ENCODE data around the gene LAMTOR2. TPM values are rescaled to one million over a fixed set of nuclear protein-coding genes. Genes with fewer than 3 reads are reported as not detected.
A peak's percentile ranks its signal among the peaks of the same experiment; 100 is the strongest.

Gene LAMTOR2
- total RNA-seq, 1 experiment from 2014 or later, result 52.0 TPM

- CTCF ChIA-PET, result no interaction called here
- POLR2A ChIA-PET (ENCODE audit: low non-redundant PET), result no interaction called here
- intact Hi-C loops (cut with micrococcal nuclease; ENCODE audit: unreplicated experiment), result no loop called here
Measured at GRCh38 chr1:156051011-156051725, 3.4 kb upstream of the LAMTOR2 start.

GRCh38 chr1:156052862-156053767 is 1.5 kb upstream of the LAMTOR2 start:
- no peaks in the 10 kb centered on the region for H3K27me3 ChIP-seq (replicated peaks; ENCODE audit: insufficient read depth, low read depth, low read length, poor library complexity)
- intact Hi-C loops (cut with micrococcal nuclease; ENCODE audit: unreplicated experiment), result no loop called here
- POLR2A ChIA-PET (ENCODE audit: low non-redundant PET), result interaction anchor here (0.5 kb wide), 1 partner anchor 19 kb away, joined by 5 read pairs; no protein-coding TSS in a partner anchor
- CTCF ChIA-PET, result interaction anchor here (0.6 to 1.9 kb wide), 5 partner anchors 17 to 108 kb away, joined by 4 to 13 read pairs (median 4); no protein-coding TSS in a partner anchor
- peak overlapping the region; percentile 99 for H3K4me3 ChIP-seq (ENCODE audit: low read depth, low read length, poor library complexity, severe bottlenecking)
- peaks cover 9% of the 10 kb centered on the region for H3K4me1 ChIP-seq (ENCODE audit: insufficient read depth, low read length, poor library complexity, severe bottlenecking)
- H3K36me3 ChIP-seq (ENCODE audit: insufficient read depth, low read length, poor library complexity, severe bottlenecking), result peaks cover 25% of the 10 kb centered on the region
- TSS peak; percentile 19 for BruUV-seq (replicated peaks)
- H3K9me3 ChIP-seq (ENCODE audit: low read depth, low read length, poor library complexity, severe bottlenecking), result no peaks in the 10 kb centered on the region
- peak overlapping the region; percentile 95 for H3K27ac ChIP-seq (ENCODE audit: low read depth, low read length, poor library complexity, severe bottlenecking)
- peak; percentile 85 for DNase-seq (ENCODE audit: low spot score)
- peak; percentile 50 for TF ChIP-seq CTCF (conservative IDR thresholded peaks at IDR 0.05; ENCODE audit: low read depth, low read length)
- no peak for TF ChIP-seq EZH2 (IDR thresholded peaks at IDR 0.05; ENCODE audit: borderline replicate concordance, low read depth, low read length, poor library complexity, severe bottlenecking)

More at GRCh38 chr1:156051011-156051725, 3.4 kb upstream of the LAMTOR2 start:
- DNase-seq (ENCODE audit: low spot score), result no peak
- Histone ChIP-seq H3K4me1 (ENCODE audit: insufficient read depth, low read length, poor library complexity, severe bottlenecking) (peaks cover 8% of the 10 kb centered on the region), H3K27ac (ENCODE audit: low read depth, low read length, poor library complexity, severe bottlenecking) (no peak overlapping the region), H3K9me3 (ENCODE audit: low read depth, low read length, poor library complexity, severe bottlenecking) (no peaks in the 10 kb centered on the region), H3K36me3 (ENCODE audit: insufficient read depth, low read length, poor library complexity, severe bottlenecking) (peaks cover 31% of the 10 kb centered on the region), H3K27me3 (replicated peaks; ENCODE audit: insufficient read depth, low read depth, low read length, poor library complexity) (no peaks in the 10 kb centered on the region), H3K4me3 (ENCODE audit: low read depth, low read length, poor library complexity, severe bottlenecking) (no peak overlapping the region)
- BruUV-seq (replicated peaks), result no TSS peak
- TF ChIP-seq CTCF (conservative IDR thresholded peaks at IDR 0.05; ENCODE audit: low read depth, low read length), result no peak
- no peak for TF ChIP-seq EZH2 (IDR thresholded peaks at IDR 0.05; ENCODE audit: borderline replicate concordance, low read depth, low read length, poor library complexity, severe bottlenecking)

GRCh38 chr1:156053768-156054499 is 648 bp upstream of the LAMTOR2 start, which contains the start of gene UBQLN4:
Gene UBQLN4, minus strand, starts transcription at chr1:156053798. Its CDS starts 97 bp downstream, at chr1:156053701.
- TF ChIP-seq EZH2 (IDR thresholded peaks at IDR 0.05; ENCODE audit: borderline replicate concordance, low read depth, low read length, poor library complexity, severe bottlenecking) (no peak), CTCF (conservative IDR thresholded peaks at IDR 0.05; ENCODE audit: low read depth, low read length) (no peak; the same call in 1 of the 2 replicates)
- Histone ChIP-seq H3K27ac (ENCODE audit: low read depth, low read length, poor library complexity, severe bottlenecking) (peak within 1 kb of the TSS; percentile 95), H3K36me3 (ENCODE audit: insufficient read depth, low read length, poor library complexity, severe bottlenecking) (peaks cover 19% of the 10 kb centered on the region), H3K9me3 (ENCODE audit: low read depth, low read length, poor library complexity, severe bottlenecking) (no peaks in the 10 kb centered on the region), H3K4me3 (ENCODE audit: low read depth, low read length, poor library complexity, severe bottlenecking) (peak within 1 kb of the TSS; percentile 99), H3K4me1 (ENCODE audit: insufficient read depth, low read length, poor library complexity, severe bottlenecking) (peaks cover 9% of the 10 kb centered on the region), H3K27me3 (replicated peaks; ENCODE audit: insufficient read depth, low read depth, low read length, poor library complexity) (no peaks in the 10 kb centered on the region)
- POLR2A ChIA-PET (ENCODE audit: low non-redundant PET), result no interaction called here
- TSS peak; percentile 83 for BruUV-seq (replicated peaks)
- DNase-seq (ENCODE audit: low spot score), result peak; percentile 93
- CTCF ChIA-PET, result interaction anchor here (0.6 to 1.9 kb wide), 5 partner anchors 18 to 109 kb away, joined by 4 to 13 read pairs (median 4); no protein-coding TSS in a partner anchor
- intact Hi-C loops (cut with micrococcal nuclease; ENCODE audit: unreplicated experiment), result no loop called here

Measured in A673 (cell line).